Activated CD4-positive, alpha-beta T cell treated with anti-CD3 and anti-CD28 coated beads for 36 hours (primary cell): ENCODE measurements around the gene PPP6R3. TPM values are rescaled to one million over a fixed set of nuclear protein-coding genes. Genes with fewer than 3 reads are reported as not detected.
A peak's percentile ranks its signal among the peaks of the same experiment; 100 is the strongest.

Experiments
- ATAC-seq: fragments of 200-7000 bp; cut with Tn5 transposase; one replicate; pipeline ENCODE4 v1.10.0; 2021; ENCODE audit warnings: mild to moderate bottlenecking, moderate library complexity
- CTCF ChIA-PET: fragments of 350-600 bp; sonication (Branson Sonifier 250); formaldehyde crosslinking; loops from one replicate; lab custom pipeline; 2021; ENCODE audit warnings: antibody characterized with exemption; lab: Charles Lee
- POLR2A ChIA-PET: fragments of 350-600 bp; sonication (Branson Sonifier 250); formaldehyde crosslinking; loops from one replicate; lab custom pipeline; 2021; ENCODE audit warnings: antibody characterized with exemption, inconsistent platforms; lab: Charles Lee
- DNase-seq: peaks from one replicate; pipeline ENCODE4 v3.0.0-alpha.2; 2020
- H3K27ac Mint-ChIP-seq: one replicate; pipeline ENCODE4 v1.8.0; 2021; ENCODE audit warnings: mixed read lengths
- H3K27me3 Mint-ChIP-seq: one replicate; pipeline ENCODE4 v1.8.0; 2021; ENCODE audit warnings: mixed read lengths
- H3K36me3 Mint-ChIP-seq: one replicate; pipeline ENCODE4 v1.8.0; 2021; ENCODE audit warnings: low read depth, mixed read lengths
- H3K4me1 Mint-ChIP-seq: one replicate; pipeline ENCODE4 v1.8.0; 2021; ENCODE audit warnings: mixed read lengths
- H3K4me3 Mint-ChIP-seq: one replicate; pipeline ENCODE4 v1.8.0; 2021; ENCODE audit warnings: mild to moderate bottlenecking, moderate library complexity, mixed read lengths
- H3K9me3 Mint-ChIP-seq: one replicate; pipeline ENCODE4 v1.8.0; 2021; ENCODE audit warnings: low read depth, mixed read lengths
- intact Hi-C, 2 experiments: fragments of 100-400 bp; cut with DNase I in 1 of 2; cut with micrococcal nuclease in 1 of 2; formaldehyde crosslinking; loops; one replicate each; pipeline versions ENCODE4 v1.14.2 to v1.15.1; 2022 to 2024; cut with DNase I, micrococcal nuclease
- total RNA-seq, 2 experiments: library from RNA; stranded (reverse); gene quantifications; one replicate each; pipeline ENCODE4 v1.2.3, GENCODE V29; 2021

PPP6R3 gene
- total RNA-seq, 2 experiments from 2014 or later: 110 to 126 TPM

GRCh38 chr11:68459886-68460740 lies 439 bp upstream of the PPP6R3 start:
- CTCF ChIA-PET: interaction anchor here (1.1 to 1.4 kb wide), 3 partner anchors 11 to 251 kb away, joined by 4 read pairs; no protein-coding TSS in a partner anchor
- ATAC-seq (peak; percentile 93), DNase-seq (peak; percentile 97)
- Mint-ChIP-seq H3K36me3 (peaks cover 17% of the 10 kb centered on the region), H3K9me3 (no peaks in the 10 kb centered on the region), H3K4me3 (peak overlapping the region; percentile 86), H3K27me3 (no peaks in the 10 kb centered on the region), H3K27ac (peak overlapping the region; percentile 89), H3K4me1 (peaks cover 31% of the 10 kb centered on the region)
- POLR2A ChIA-PET: interaction anchor here (0.5 to 1.0 kb wide), 5 partner anchors 11 to 875 kb away, joined by 3 to 4 read pairs (median 3); no protein-coding TSS in a partner anchor
- intact Hi-C loops: loop anchor here (1.0 to 5.0 kb wide), 11 partner anchors 12 to 1617 kb away; partner anchors contain the start of genes CHKA (in 1 of the 2), KMT5B (in 1 of the 2), LTO1 (in 1 of the 2) and NDUFS8 (in 1 of the 2)

GRCh38 chr11:68461575-68461917 lies 994 bp downstream of the PPP6R3 start:
- Mint-ChIP-seq H3K27me3 (no peaks in the 10 kb centered on the region), H3K4me3 (peak overlapping the region; percentile 93), H3K36me3 (peaks cover 20% of the 10 kb centered on the region), H3K9me3 (no peaks in the 10 kb centered on the region), H3K4me1 (peaks cover 42% of the 10 kb centered on the region), H3K27ac (peak overlapping the region; percentile 94)
- ChIA-PET POLR2A (interaction anchor here (0.6 kb wide), 1 partner anchor 291 kb away, joined by 3 read pairs; no protein-coding TSS in a partner anchor), CTCF (interaction anchor here (0.8 to 1.0 kb wide), 2 partner anchors 24 to 67 kb away, joined by 4 to 5 read pairs; no protein-coding TSS in a partner anchor)
- ATAC-seq (no peak), DNase-seq (no peak)
- intact Hi-C loops: loop anchor here (2.0 to 5.0 kb wide), 3 partner anchors 86 to 1619 kb away; partner anchors contain the start of genes CHKA (in 1 of the 2) and RCE1 (in 1 of the 2)

DNA sequence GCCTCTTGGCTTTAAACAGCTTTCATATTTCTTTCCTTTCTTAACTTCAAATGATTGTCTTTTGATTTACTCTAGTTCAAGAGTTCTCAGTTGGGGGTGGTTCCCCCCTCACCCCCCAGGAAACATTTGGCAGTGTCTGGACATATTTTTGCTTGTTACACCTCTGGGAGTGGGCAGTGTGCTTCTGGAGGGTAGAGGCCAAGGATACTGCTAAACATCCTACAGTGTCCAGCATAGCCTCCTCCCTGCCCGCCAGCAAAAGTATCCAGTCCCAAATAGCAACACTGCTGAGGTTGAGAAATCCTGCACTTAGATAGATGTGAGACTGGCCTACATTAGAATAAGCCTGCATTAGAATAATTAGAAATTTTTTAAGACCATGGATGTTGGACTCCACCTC lies 3.2 kb downstream of the PPP6R3 start:
- ATAC-seq (no peak), DNase-seq (no peak)
- Mint-ChIP-seq H3K4me1 (peaks cover 60% of the 10 kb centered on the region), H3K4me3 (peak overlapping the region; percentile 93), H3K9me3 (no peaks in the 10 kb centered on the region), H3K36me3 (peaks cover 26% of the 10 kb centered on the region), H3K27ac (peak overlapping the region; percentile 47), H3K27me3 (no peaks in the 10 kb centered on the region)
- ChIA-PET CTCF (interaction anchor here (0.7 to 1.0 kb wide), 2 partner anchors 10 to 17 kb away, joined by 3 to 5 read pairs; no protein-coding TSS in a partner anchor), POLR2A (no interaction called here)
- intact Hi-C loops: loop anchor here in 1 of 2 experiments (5.0 kb wide), 1 partner anchor 84 kb away; no protein-coding TSS in a partner anchor

- intact Hi-C loops: no loop called here
- DNase-seq (no peak), ATAC-seq (no peak)
- H3K9me3 Mint-ChIP-seq: no peaks in the 10 kb centered on the region
- peaks cover 40% of the 10 kb centered on the region for H3K36me3 Mint-ChIP-seq
- peaks cover 91% of the 10 kb centered on the region for H3K4me1 Mint-ChIP-seq
- H3K4me3 Mint-ChIP-seq: peak overlapping the region; percentile 32
- H3K27me3 Mint-ChIP-seq: no peaks in the 10 kb centered on the region
- ChIA-PET CTCF (interaction anchor here (0.8 to 0.9 kb wide), 2 partner anchors 14 to 62 kb away, joined by 3 read pairs; no protein-coding TSS in a partner anchor), POLR2A (no interaction called here)
- peak overlapping the region; percentile 65 for H3K27ac Mint-ChIP-seq
These were observed 6.8 kb downstream of the PPP6R3 start for GRCh38 chr11:68467201-68467834.

GRCh38 chr11:68468217-68468828 lies 7.8 kb downstream of the PPP6R3 start:
- intact Hi-C loops: no loop called here
- ChIA-PET CTCF (interaction anchor here (0.6 to 0.9 kb wide), 4 partner anchors 15 to 87 kb away, joined by 3 to 5 read pairs (median 3); no protein-coding TSS in a partner anchor), POLR2A (no interaction called here)
- H3K9me3 Mint-ChIP-seq: no peaks in the 10 kb centered on the region
- H3K27me3 Mint-ChIP-seq: no peaks in the 10 kb centered on the region
- peak; percentile 32 for ATAC-seq
- peaks cover 43% of the 10 kb centered on the region for H3K36me3 Mint-ChIP-seq
- peak; percentile 39 for DNase-seq
- no peak overlapping the region for H3K4me3 Mint-ChIP-seq
- H3K4me1 Mint-ChIP-seq: peaks cover 93% of the 10 kb centered on the region
- H3K27ac Mint-ChIP-seq: peak overlapping the region; percentile 78

GRCh38 chr11:68469122-68469521 lies 8.6 kb downstream of the PPP6R3 start:
- Mint-ChIP-seq H3K4me3 (no peak overlapping the region), H3K27ac (peak overlapping the region; percentile 81), H3K9me3 (no peaks in the 10 kb centered on the region), H3K4me1 (peaks cover 92% of the 10 kb centered on the region), H3K27me3 (no peaks in the 10 kb centered on the region), H3K36me3 (peaks cover 46% of the 10 kb centered on the region)
- ChIA-PET POLR2A (no interaction called here), CTCF (interaction anchor here (0.6 kb wide), 2 partner anchors 87 to 878 kb away, joined by 3 read pairs; no protein-coding TSS in a partner anchor)
- ATAC-seq (no peak), DNase-seq (no peak)
- intact Hi-C loops: no loop called here

GRCh38 chr11:68469642-68470041 lies 9.1 kb downstream of the PPP6R3 start:
- Mint-ChIP-seq H3K27ac (peak overlapping the region; percentile 81), H3K27me3 (no peaks in the 10 kb centered on the region), H3K9me3 (no peaks in the 10 kb centered on the region), H3K4me3 (no peak overlapping the region), H3K36me3 (peaks cover 48% of the 10 kb centered on the region), H3K4me1 (peaks cover 90% of the 10 kb centered on the region)
- intact Hi-C loops: loop anchor here in 1 of 2 experiments (5.0 kb wide), 1 partner anchor 38 kb away; no protein-coding TSS in a partner anchor
- DNase-seq (no peak), ATAC-seq (no peak)
- POLR2A ChIA-PET: no interaction called here
- CTCF ChIA-PET: interaction anchor here (0.6 kb wide), 1 partner anchor 448 kb away, joined by 3 read pairs; no protein-coding TSS in a partner anchor

DNA sequence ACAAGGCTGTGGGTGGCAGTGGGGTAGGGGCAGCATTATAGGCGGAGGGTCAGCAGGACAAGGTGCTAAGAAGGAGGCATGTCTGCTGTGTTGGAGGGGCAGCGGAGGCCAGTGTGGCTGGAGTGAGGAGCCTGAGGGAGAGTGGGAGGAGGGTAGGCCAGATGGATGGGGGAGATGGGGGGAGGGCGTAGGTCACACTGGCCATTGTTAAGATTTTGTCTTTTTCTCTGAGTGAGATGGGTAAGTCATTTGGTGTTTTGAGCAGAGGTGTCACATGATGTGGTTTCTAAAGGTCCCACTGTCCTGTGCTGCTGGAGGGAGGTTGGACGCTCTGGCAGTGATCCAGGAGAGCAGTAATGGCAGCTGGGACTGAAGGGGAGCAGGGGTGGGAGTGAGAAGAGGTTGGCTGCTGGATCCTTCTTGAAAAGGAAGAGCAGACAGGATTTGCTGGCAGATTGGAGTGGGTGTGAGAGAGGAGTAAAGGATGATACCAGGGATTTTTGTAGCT lies 9.8 kb downstream of the PPP6R3 start:
- ChIA-PET CTCF (interaction anchor here (1.2 kb wide), 1 partner anchor 11 kb away, joined by 4 read pairs; the partner anchor contains the start of gene PPP6R3), POLR2A (interaction anchor here (0.9 kb wide), 1 partner anchor 10 kb away, joined by 3 read pairs; the partner anchor contains the start of gene PPP6R3)
- H3K4me1 Mint-ChIP-seq: peaks cover 85% of the 10 kb centered on the region
- peak overlapping the region; percentile 81 for H3K27ac Mint-ChIP-seq
- H3K36me3 Mint-ChIP-seq: peaks cover 53% of the 10 kb centered on the region
- no peaks in the 10 kb centered on the region for H3K9me3 Mint-ChIP-seq
- ATAC-seq (no peak), DNase-seq (no peak)
- H3K27me3 Mint-ChIP-seq: no peaks in the 10 kb centered on the region
- intact Hi-C loops: loop anchor here in 1 of 2 experiments (5.0 kb wide), 1 partner anchor 37 kb away; no protein-coding TSS in a partner anchor
- no peak overlapping the region for H3K4me3 Mint-ChIP-seq

DNA sequence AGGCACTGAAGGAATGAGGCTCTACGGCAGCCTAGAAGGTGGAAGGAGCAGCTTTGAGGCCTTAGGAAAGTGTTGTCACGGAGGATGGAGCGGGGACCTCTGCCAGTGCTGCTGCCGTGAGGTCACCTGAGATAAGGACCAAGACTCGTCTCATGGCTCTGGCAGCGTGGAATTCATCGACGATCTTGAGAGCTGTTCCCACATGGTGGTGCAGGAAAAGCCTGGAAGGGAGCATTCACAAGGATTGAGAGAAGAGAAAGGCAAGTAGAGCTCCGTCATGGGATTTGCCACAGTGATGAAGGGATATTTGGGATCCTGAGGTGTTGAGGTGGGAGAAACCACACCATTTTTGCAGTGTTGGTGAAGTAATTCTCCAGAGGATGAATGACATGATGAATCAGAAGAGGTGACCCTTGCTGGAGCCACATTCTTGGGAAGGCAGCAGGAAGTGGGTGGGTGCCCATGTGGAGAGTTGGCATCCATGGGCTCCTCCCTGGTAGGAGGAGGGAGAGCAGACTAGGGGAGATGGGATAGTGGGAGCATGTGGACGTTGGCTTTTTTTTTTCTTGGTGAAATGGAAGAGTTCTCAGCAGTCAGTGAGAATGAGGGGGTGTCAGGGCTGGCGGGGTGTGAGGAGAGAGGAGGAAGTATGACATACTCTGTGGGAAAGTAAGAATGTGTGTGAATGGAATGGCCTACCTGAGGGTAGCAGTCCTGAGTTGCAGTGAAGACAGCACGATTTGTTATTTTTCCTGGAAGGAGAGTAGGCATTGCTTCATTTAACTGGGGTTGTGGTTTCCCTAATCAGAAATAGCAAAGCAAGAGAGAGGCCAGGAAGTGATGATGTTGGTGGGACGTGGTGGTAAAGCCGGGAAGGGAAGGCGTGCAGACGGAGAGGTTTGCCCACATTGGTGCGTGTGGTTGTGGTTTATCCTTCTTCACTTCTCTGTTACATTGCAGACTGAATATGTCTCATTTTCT lies 11.1 kb downstream of the PPP6R3 start:
- ATAC-seq: peak; percentile 74
- DNase-seq: peak; percentile 86
- H3K9me3 Mint-ChIP-seq: no peaks in the 10 kb centered on the region

More for the DNA sequence above, 11.1 kb downstream of the PPP6R3 start:
- Mint-ChIP-seq H3K4me3 (peak overlapping the region; percentile 55), H3K4me1 (peaks cover 77% of the 10 kb centered on the region), H3K36me3 (peaks cover 56% of the 10 kb centered on the region), H3K27me3 (no peaks in the 10 kb centered on the region), H3K27ac (peak overlapping the region; percentile 81)
- CTCF ChIA-PET: interaction anchor here (1.2 kb wide), 1 partner anchor 12 kb away, joined by 4 read pairs; the partner anchor contains the start of gene PPP6R3
- POLR2A ChIA-PET: interaction anchor here (0.9 kb wide), 1 partner anchor 11 kb away, joined by 3 read pairs; the partner anchor contains the start of gene PPP6R3
- intact Hi-C loops: loop anchor here (1.0 to 5.0 kb wide), 2 partner anchors 11 to 36 kb away; partner anchors contain the start of gene PPP6R3 (in 1 of the 2)
